ENCODE results near the gene TTC7B.

Gene TTC7B

DNA sequence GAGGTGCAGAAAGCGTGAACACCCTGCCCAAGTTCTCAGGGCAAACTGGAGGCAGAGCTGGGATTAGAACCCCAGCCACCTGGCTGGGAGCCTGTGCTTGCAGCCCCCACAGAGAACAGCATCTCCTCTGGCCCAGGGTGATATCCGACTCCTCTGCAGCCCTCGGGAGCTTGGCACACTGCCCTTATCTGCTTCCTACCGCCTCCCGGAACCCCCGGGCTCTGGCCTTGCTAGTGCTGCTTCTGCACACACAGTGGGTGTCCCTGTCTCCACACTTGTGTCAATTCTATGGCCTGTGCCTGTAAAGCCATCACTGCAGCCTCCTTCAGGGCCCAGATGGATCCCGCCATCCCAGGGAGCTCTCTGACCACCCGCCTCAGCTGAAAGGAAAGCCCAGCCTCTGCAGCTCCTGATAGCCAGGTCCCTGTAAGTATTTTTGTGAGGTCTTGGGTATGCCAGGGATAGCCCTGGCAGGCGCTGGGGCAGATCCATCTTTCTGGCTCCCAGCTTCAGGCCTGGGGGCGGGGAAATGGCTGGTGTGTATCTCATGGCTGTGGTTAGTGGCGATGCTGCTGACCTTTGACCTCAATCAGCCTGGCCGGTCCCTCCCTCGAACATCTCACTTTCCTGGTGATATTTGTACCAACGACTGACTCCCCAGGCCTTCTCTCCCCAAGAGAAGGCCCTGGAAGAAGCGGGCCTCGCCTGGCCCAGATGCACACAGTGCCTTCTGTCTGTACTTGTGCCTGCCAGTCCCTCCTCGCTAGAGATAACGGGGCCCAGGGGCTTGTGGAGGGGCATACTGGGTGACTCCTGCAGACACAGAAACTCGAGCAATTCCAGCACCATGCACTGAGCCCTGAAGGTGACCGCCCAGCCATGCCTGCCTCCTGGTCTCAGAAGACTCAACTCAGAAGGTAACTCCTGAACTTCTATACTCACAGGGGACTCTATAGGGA is 235.6 kb downstream of the TTC7B start:
- H3K27ac Mint-ChIP-seq, result peak overlapping the region; percentile 73
- H3K9me3 Mint-ChIP-seq, result no peaks in the 10 kb centered on the region
- H3K27me3 Mint-ChIP-seq (ENCODE audit: low read depth, poor library complexity), result no peaks in the 10 kb centered on the region
- DNase-seq, result peak; percentile 60
- no peaks in the 10 kb centered on the region for H3K36me3 Mint-ChIP-seq (ENCODE audit: low read depth)
- no peak for TF ChIP-seq CTCF (IDR thresholded peaks at IDR 0.05)
- peaks cover 29% of the 10 kb centered on the region for H3K4me1 Mint-ChIP-seq
- H3K4me3 Mint-ChIP-seq, result no peak overlapping the region

GRCh38 chr14:90579816-90580215 is 236.4 kb downstream of the TTC7B start:
- H3K36me3 Mint-ChIP-seq (ENCODE audit: low read depth), result no peaks in the 10 kb centered on the region
- no peak for TF ChIP-seq CTCF (IDR thresholded peaks at IDR 0.05)
- H3K4me1 Mint-ChIP-seq, result peaks cover 26% of the 10 kb centered on the region
- DNase-seq, result no peak
- no peaks in the 10 kb centered on the region for H3K9me3 Mint-ChIP-seq
- H3K27ac Mint-ChIP-seq, result no peak overlapping the region
- H3K4me3 Mint-ChIP-seq, result no peak overlapping the region
- H3K27me3 Mint-ChIP-seq (ENCODE audit: low read depth, poor library complexity), result no peaks in the 10 kb centered on the region

- Mint-ChIP-seq H3K36me3 (ENCODE audit: low read depth) (no peaks in the 10 kb centered on the region), H3K4me3 (no peak overlapping the region), H3K9me3 (no peaks in the 10 kb centered on the region), H3K27ac (no peak overlapping the region), H3K27me3 (ENCODE audit: low read depth, poor library complexity) (no peaks in the 10 kb centered on the region), H3K4me1 (peaks cover 33% of the 10 kb centered on the region)
- no peak for DNase-seq
- no peak for TF ChIP-seq CTCF (IDR thresholded peaks at IDR 0.05)
Measured at GRCh38 chr14:90579088-90579487, 237.1 kb downstream of the TTC7B start.

- Mint-ChIP-seq H3K27me3 (ENCODE audit: low read depth, poor library complexity) (no peaks in the 10 kb centered on the region), H3K4me3 (no peak overlapping the region), H3K36me3 (ENCODE audit: low read depth) (no peaks in the 10 kb centered on the region), H3K4me1 (peaks cover 40% of the 10 kb centered on the region), H3K27ac (no peak overlapping the region), H3K9me3 (no peaks in the 10 kb centered on the region)
- no peak for DNase-seq
- TF ChIP-seq CTCF (IDR thresholded peaks at IDR 0.05), result no peak
Measured at GRCh38 chr14:90578283-90578985, 237.8 kb downstream of the TTC7B start.

DNA sequence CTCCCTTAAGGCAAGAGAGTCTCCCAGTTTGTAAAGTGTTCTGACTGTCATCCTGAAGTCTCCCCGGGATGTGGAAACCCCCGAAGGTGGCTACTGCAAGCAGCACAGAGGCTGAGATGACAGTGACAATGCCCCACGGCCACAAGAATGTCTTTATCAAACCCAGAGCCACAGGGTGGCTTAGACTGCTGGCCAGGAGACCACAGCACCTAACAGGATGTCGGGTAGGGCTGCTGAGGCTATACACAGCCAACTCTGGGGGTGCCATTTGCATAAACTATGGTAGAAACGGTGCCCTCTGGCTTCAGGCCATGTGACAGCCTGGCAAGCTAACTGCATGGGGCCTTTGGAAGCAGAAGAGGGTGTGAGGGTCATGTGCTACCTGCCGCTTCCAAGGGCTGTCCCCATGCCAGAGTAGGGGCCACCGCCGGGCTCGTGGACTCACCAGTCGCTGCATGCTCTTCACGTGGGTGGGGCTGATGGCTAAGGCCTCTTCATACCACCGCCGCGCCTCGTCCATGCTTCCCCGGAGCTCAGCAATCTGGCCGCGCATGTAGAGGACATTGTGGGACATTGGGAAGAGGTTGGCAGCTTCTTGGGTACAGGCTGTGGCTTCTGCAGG is 238.5 kb downstream of the TTC7B start:
- TF ChIP-seq CTCF (IDR thresholded peaks at IDR 0.05), result no peak
- H3K27me3 Mint-ChIP-seq (ENCODE audit: low read depth, poor library complexity), result peaks cover 2% of the 10 kb centered on the region
- H3K36me3 Mint-ChIP-seq (ENCODE audit: low read depth), result no peaks in the 10 kb centered on the region
- no peak overlapping the region for H3K27ac Mint-ChIP-seq
- H3K4me1 Mint-ChIP-seq, result peaks cover 43% of the 10 kb centered on the region
- no peaks in the 10 kb centered on the region for H3K9me3 Mint-ChIP-seq
- no peak overlapping the region for H3K4me3 Mint-ChIP-seq
- DNase-seq, result no peak
